C4-2B (cell line): ENCODE data around the gene PCYOX1L.

Experiments used
- H3K27ac ChIP-seq: fragments of 450-650 bp; 2 replicates; pipeline ENCODE4 v1.5.1; 2017
- CTCF ChIP-seq: fragments of 450-650 bp; conservative IDR thresholded peaks from 2 replicates; pipeline ENCODE4 v1.5.1; 2017; ENCODE audit warnings: mild to moderate bottlenecking
- ZFX ChIP-seq: fragments of 450-650 bp; IDR thresholded peaks from 2 replicates; pipeline ENCODE4 v1.6.1; 2017

Gene PCYOX1L

DNA sequence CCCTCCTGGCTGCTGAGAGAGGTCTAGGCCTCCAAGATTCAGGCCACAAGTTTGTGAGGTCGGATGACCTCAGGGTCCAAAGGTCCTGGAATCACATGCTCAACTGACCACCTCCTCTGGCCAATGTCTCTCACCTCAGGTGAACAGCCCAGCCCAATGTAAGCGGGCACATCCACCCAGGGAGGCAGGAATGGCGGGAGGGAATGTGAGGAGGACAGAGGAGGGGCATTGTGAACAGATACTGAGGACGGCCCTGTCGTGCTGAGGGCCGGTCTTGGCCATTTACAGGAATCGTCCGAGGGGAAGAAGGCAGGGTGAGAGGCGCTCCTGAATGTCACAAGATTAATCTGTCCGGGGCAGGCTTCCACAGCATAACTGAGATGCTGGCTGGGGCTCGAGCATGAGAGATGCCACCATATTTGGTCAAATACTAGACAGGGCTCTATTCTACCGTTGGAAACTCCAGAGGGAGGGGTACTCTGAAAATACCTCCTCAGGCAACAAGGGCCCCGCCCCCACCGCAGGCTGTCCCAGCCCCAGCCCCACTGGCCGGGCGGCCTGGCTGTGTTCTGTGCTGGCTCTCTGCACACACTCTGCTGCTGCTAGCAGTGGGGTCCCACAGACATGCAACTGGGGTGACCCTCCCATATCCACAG, 22.7 kb downstream of the PCYOX1L start:
- TF ChIP-seq ZFX (no peak), CTCF (no peak)

DNA sequence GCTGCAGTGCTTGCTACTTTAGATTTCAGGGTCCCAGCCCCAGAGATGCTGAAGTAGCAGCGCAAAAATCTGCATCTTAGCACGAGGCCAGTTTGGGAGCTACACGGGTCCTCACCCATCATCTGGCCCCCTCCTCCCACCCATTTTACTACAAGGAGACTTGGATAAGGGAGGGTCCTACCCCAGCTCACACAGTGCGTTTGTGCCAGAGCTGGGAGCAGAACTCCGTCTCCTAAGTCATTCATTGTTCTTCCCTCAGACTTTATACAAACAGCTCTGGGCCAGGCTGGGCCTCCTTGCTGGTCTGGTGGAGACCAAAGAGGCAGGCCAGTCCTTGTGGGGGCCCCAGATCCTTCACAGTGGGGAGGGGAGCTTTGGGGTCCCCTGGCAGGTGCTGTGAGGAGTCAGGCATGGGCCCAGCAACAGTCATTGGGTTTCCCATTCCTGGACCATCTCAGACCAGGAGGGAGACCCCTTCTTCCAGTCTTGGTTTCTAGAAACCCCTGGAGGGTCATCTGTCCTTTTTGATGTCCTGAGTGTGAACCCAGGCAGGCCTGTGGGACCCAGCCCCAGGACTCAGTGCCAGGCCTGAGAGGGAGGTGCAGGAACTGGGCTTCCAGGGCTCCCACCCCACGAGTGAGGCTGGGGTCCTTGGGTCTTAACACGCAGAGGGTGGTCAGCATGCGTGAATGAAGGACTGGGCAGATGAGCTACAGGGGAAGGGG, 23.6 kb downstream of the PCYOX1L start:
- H3K27ac ChIP-seq = no peak overlapping the region
- TF ChIP-seq ZFX = no peak
- TF ChIP-seq CTCF = no peak

More for the DNA sequence above, 22.7 kb downstream of the PCYOX1L start:
- no peak overlapping the region for H3K27ac ChIP-seq

GRCh38 chr5:149381986-149382338, 24.1 kb downstream of the PCYOX1L start:
- no peak for TF ChIP-seq ZFX
- TF ChIP-seq CTCF = peak; percentile 96
- H3K27ac ChIP-seq = no peak overlapping the region

DNA sequence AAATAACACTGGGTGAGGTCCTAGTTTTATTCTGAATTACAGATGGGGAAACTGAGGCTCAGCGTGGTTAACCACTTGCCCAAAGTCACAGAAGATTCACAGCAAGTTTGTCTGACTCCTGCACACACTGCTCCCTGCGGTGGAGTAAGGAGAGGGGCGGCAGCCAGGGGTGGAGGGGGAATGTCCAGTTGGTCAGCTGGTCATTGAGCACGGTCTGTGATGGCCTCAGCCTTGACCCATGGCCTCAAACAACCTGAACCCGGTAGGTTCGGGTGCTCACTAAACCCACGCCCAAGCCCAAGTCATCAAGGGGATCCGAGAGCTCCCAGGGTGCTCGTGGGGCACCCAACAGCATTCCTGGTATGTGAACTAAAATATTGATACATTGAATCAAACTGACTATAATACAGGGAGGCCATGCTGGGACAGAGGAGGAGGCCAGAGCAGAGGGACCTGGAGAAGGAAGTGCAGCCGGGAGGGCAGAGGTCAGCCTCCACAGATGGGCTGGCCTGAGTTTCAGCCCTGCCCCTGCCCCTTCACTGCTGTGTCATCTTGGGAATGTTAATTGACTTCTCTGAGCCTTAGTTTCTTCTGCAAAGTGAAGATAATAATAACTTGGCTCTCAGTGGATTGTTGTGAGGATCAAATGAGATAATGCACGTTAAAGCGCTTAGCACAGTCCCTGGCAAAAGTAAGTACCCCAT, 24.8 kb downstream of the PCYOX1L start:
- TF ChIP-seq ZFX (no peak), CTCF (no peak)
- no peak overlapping the region for H3K27ac ChIP-seq

DNA sequence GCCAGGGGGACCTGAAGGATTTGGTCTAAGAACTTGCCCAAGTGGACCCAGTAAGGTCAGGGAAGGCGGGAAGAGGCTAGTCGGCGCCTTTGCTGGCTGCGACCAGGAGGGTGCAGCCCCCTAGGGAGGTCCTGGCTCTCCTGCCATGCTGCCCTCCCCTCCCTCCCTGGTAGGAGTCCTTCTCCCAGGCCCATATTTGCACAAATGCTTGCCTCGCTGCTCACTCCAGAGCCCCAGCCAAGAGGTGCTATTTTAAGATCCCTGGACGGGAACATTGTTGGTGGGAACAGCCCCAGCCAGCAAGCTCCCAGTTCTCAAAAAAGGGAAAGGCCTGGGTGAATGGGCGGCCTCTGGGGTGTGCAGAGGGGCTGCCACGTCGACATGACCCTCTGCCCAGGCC, 25.6 kb downstream of the PCYOX1L start:
- no peak for TF ChIP-seq CTCF
- no peak for TF ChIP-seq ZFX
- H3K27ac ChIP-seq = no peak overlapping the region

DNA sequence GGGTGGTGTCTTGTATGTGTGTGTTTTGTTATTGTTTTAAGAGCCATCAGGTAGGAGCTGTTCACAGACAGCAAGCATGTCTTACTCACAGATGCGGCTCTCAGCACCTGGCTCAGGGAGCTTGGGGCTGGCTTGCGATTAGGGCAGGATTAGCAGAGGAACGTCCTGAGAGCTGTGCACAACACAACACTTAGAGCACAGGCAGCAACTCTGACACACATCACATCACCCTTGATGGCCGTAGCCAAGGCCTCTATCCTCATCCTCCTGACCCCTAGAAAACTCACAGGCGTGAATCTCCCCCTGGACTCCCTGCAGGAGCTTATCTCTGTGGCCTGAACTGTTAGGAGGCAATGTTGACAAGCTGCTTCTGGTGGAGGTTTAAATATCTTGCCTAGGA, 28.3 kb downstream of the PCYOX1L start:
- TF ChIP-seq CTCF (no peak), ZFX (no peak)
- H3K27ac ChIP-seq = no peak overlapping the region

DNA sequence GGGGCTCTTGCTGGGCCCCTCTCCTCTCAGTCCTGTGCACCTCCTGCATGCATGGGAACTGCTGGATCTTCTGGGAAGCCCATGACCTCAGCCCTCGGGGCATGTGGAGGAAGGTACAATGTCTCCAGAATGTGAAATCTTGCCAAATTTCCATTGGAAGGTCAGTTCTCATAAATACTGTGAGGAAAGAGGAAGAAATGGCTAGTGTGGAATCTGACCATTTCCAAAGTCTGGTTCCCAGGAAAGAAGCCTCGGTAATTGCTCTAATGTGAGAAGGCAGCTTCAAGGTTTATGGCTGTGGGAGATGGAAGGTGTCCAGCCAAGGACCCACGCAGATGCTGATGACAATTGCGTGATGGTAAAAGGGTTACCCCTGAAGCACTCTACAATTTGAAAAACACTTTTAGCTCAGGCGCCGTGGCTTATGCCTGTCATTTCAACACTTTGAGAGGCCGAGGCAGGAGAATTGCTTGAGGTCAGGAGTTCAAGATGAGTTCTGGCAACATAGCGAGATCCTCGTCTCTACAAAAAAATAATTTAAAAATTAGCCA, 29.3 kb downstream of the PCYOX1L start:
- no peak overlapping the region for H3K27ac ChIP-seq
- no peak for TF ChIP-seq CTCF
- no peak for TF ChIP-seq ZFX
